ENCODE results near the gene ZNF207. TPM values are rescaled to one million over a fixed set of nuclear protein-coding genes. Genes with fewer than 3 reads are reported as not detected.

Gene ZNF207
- total and polyA plus RNA-seq, 9 of the 15 experiments (the other 6 are each of a cell fraction or from before 2014, with no cell fraction given), result 123 to 370 (median 250) TPM

DNA sequence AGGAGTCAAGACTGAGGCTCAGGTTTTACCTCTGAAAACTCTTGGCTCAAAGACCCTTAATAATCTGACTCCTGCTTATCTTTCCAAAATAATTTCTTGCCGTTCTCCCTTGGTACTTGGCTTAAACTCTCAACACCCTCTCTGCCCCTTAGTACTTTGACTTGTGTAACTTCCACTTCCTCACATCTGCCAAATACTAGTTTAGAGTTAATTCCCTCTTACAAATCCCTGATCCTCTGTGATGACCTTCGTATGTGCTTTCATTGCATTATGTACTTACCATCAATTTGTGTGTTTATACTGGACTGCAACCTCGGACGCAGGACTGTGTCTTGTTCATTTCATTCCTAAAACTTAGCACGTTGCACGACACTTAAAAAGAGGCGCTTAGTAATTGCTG is 35.2 kb downstream of the ZNF207 start:
- no peak for ATAC-seq
- 86% methylated on average over 7 of the region's 7 CpGs for WGBS (ENCODE audit: insufficient coverage, low coverage, missing lambda C conversion rate)
- H3K4me1 ChIP-seq (replicated peaks in 1 of 2; ENCODE audit: control insufficient read depth in 2 of 2, insufficient read depth in 2 of 2, low read length in 2 of 2), result no peaks in the 10 kb centered on the region
- H3K4me3 ChIP-seq, result no peak overlapping the region
- H3K9me3 ChIP-seq (replicated peaks; ENCODE audit: control insufficient read depth, insufficient read depth, low read depth, low read length), result no peaks in the 10 kb centered on the region
- ChIA-PET POLR2A (no interaction called here), CTCF (ENCODE audit: low intra/inter-chr PET ratio) (no interaction called here)
- no peak for DNase-seq (ENCODE audit: extremely low read depth in 1 of 4, low spot score in 3 of 4)
- no peaks in the 10 kb centered on the region for H3K9me1 ChIP-seq (ENCODE audit: control insufficient read depth, insufficient read depth, low read length)
- in situ Hi-C loops (cut with MboI), result no loop called here
- no peak overlapping the region for H3K9ac ChIP-seq (ENCODE audit: insufficient read depth in 1 of 2, low read depth in 2 of 2, low read length in 2 of 2)
- H3K36me3 ChIP-seq (ENCODE audit: control insufficient read depth, insufficient read depth, low read length), result peaks cover 23% of the 10 kb centered on the region
- intact Hi-C loops (cut with micrococcal nuclease), result no loop called here
- no peaks in the 10 kb centered on the region for H3K79me2 ChIP-seq (ENCODE audit: control insufficient read depth, insufficient read depth, low read length)
- H3K4me2 ChIP-seq (ENCODE audit: insufficient read depth, low read length), result no peak overlapping the region
- no peak overlapping the region for H2AFZ ChIP-seq (ENCODE audit: low read depth, low read length)
- no peaks in the 10 kb centered on the region for H4K20me1 ChIP-seq (replicated peaks; ENCODE audit: control insufficient read depth, insufficient read depth, low read length)
- no peak for TF ChIP-seq MYBL2 (IDR thresholded peaks at IDR 0.05; ENCODE audit: low read depth)
- TF ChIP-seq MYBL2 (CRISPR knock-in tag; IDR thresholded peaks at IDR 0.05; ENCODE audit: borderline replicate concordance), result no peak
- TF ChIP-seq ZNF668 (CRISPR knock-in tag; IDR thresholded peaks at IDR 0.05), result no peak
- TF ChIP-seq POLR2AphosphoS2 (IDR thresholded peaks at IDR 0.05; ENCODE audit: low read length), result peak; percentile 63; the same call in 1 of the 2 replicates
- TF ChIP-seq JUN (IDR thresholded peaks at IDR 0.05; ENCODE audit: borderline replicate concordance, low read depth, low read length), result no peak
- TF ChIP-seq JUN (CRISPR knock-in tag; IDR thresholded peaks at IDR 0.05; ENCODE audit: borderline replicate concordance), result no peak
- no peak for FAIRE-seq
- no TSS peak for BruUV-seq (replicated peaks)
- no peak overlapping the region for H3K27ac ChIP-seq (ENCODE audit: extremely low read depth, low read depth, low read length)
- H3K27me3 ChIP-seq (ENCODE audit: control insufficient read depth in 2 of 2, insufficient read depth in 2 of 2, low read length in 2 of 2), result no peaks in the 10 kb centered on the region

DNA sequence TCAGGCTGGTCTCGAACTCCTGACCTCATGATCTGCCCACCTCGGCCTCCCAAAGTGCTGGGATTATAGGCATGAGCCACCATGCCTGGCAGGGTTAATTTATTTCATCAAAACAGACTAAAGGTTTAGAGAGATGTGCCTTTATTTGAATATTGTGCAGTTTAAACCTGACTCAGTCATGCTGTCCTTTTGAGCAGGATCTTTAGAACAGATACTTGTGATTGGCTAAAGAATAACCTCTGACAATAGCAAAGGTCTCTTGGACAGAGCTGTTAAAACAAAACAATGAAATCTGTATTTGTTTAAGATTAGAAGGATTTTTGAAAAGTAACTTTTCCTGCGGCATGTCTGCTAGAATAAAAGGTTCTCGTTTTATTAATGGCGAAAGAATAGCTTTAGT is 36.0 kb downstream of the ZNF207 start:
- Histone ChIP-seq H3K9me3 (replicated peaks; ENCODE audit: control insufficient read depth, insufficient read depth, low read depth, low read length) (no peaks in the 10 kb centered on the region), H4K20me1 (replicated peaks; ENCODE audit: control insufficient read depth, insufficient read depth, low read length) (no peaks in the 10 kb centered on the region), H3K36me3 (ENCODE audit: control insufficient read depth, insufficient read depth, low read length) (peaks cover 16% of the 10 kb centered on the region; the same call in 2 of the 3 replicates), H3K4me3 (no peak overlapping the region), H3K9me1 (ENCODE audit: control insufficient read depth, insufficient read depth, low read length) (no peaks in the 10 kb centered on the region), H2AFZ (ENCODE audit: low read depth, low read length) (no peak overlapping the region), H3K9ac (ENCODE audit: insufficient read depth in 1 of 2, low read depth in 2 of 2, low read length in 2 of 2) (no peak overlapping the region), H3K4me2 (ENCODE audit: insufficient read depth, low read length) (no peak overlapping the region), H3K27me3 (ENCODE audit: control insufficient read depth in 2 of 2, insufficient read depth in 2 of 2, low read length in 2 of 2) (no peaks in the 10 kb centered on the region), H3K79me2 (ENCODE audit: control insufficient read depth, insufficient read depth, low read length) (no peaks in the 10 kb centered on the region), H3K27ac (ENCODE audit: extremely low read depth, low read depth, low read length) (no peak overlapping the region), H3K4me1 (replicated peaks in 1 of 2; ENCODE audit: control insufficient read depth in 2 of 2, insufficient read depth in 2 of 2, low read length in 2 of 2) (no peaks in the 10 kb centered on the region)
- intact Hi-C loops (cut with micrococcal nuclease), result no loop called here
- POLR2A ChIA-PET, result interaction anchor here (0.6 to 1.5 kb wide), 6 partner anchors 8 to 52 kb away, joined by 3 to 4 read pairs (median 3); no protein-coding TSS in a partner anchor
- ATAC-seq (no peak), FAIRE-seq (no peak), DNase-seq (ENCODE audit: extremely low read depth in 1 of 4, low spot score in 3 of 4) (no peak)
- CTCF ChIA-PET (ENCODE audit: low intra/inter-chr PET ratio), result no interaction called here
- 94% methylated on average over 5 of the region's 5 CpGs for WGBS (ENCODE audit: insufficient coverage, low coverage, missing lambda C conversion rate)
- no TSS peak for BruUV-seq (replicated peaks)
- no peak for TF ChIP-seq PHTF2 (CRISPR knock-in tag; IDR thresholded peaks at IDR 0.05)
- TF ChIP-seq, protein P1, sequence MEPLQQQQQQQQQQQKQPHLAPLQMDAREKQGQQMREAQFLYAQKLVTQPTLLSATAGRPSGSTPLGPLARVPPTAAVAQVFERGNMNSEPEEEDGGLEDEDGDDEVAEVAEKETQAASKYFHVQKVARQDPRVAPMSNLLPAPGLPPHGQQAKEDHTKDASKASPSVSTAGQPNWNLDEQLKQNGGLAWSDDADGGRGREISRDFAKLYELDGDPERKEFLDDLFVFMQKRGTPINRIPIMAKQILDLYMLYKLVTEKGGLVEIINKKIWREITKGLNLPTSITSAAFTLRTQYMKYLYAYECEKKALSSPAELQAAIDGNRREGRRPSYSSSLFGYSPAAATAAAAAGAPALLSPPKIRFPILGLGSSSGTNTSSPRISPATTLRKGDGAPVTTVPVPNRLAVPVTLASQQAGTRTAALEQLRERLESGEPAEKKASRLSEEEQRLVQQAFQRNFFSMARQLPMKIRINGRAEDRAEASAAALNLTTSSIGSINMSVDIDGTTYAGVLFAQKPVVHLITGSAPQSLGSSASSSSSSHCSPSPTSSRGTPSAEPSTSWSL (CRISPR knock-in tag; IDR thresholded peaks at IDR 0.05; ENCODE audit: borderline replicate concordance), result no peak
- TF ChIP-seq, protein P2, sequence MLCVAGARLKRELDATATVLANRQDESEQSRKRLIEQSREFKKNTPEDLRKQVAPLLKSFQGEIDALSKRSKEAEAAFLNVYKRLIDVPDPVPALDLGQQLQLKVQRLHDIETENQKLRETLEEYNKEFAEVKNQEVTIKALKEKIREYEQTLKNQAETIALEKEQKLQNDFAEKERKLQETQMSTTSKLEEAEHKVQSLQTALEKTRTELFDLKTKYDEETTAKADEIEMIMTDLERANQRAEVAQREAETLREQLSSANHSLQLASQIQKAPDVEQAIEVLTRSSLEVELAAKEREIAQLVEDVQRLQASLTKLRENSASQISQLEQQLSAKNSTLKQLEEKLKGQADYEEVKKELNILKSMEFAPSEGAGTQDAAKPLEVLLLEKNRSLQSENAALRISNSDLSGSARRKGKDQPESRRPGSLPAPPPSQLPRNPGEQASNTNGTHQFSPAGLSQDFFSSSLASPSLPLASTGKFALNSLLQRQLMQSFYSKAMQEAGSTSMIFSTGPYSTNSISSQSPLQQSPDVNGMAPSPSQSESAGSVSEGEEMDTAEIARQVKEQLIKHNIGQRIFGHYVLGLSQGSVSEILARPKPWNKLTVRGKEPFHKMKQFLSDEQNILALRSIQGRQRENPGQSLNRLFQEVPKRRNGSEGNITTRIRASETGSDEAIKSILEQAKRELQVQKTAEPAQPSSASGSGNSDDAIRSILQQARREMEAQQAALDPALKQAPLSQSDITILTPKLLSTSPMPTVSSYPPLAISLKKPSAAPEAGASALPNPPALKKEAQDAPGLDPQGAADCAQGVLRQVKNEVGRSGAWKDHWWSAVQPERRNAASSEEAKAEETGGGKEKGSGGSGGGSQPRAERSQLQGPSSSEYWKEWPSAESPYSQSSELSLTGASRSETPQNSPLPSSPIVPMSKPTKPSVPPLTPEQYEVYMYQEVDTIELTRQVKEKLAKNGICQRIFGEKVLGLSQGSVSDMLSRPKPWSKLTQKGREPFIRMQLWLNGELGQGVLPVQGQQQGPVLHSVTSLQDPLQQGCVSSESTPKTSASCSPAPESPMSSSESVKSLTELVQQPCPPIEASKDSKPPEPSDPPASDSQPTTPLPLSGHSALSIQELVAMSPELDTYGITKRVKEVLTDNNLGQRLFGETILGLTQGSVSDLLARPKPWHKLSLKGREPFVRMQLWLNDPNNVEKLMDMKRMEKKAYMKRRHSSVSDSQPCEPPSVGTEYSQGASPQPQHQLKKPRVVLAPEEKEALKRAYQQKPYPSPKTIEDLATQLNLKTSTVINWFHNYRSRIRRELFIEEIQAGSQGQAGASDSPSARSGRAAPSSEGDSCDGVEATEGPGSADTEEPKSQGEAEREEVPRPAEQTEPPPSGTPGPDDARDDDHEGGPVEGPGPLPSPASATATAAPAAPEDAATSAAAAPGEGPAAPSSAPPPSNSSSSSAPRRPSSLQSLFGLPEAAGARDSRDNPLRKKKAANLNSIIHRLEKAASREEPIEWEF (CRISPR knock-in tag; IDR thresholded peaks at IDR 0.05), result no peak
- TF ChIP-seq MYBL2 (IDR thresholded peaks at IDR 0.05; ENCODE audit: low read depth), result no peak
- TF ChIP-seq MYBL2 (CRISPR knock-in tag; IDR thresholded peaks at IDR 0.05; ENCODE audit: borderline replicate concordance), result no peak
- no peak for TF ChIP-seq ZBTB1 (CRISPR knock-in tag; IDR thresholded peaks at IDR 0.05; ENCODE audit: borderline replicate concordance, low read depth)
- in situ Hi-C loops (cut with MboI), result no loop called here
